GM18511 (cell line): Measurements from ENCODE around the gene LILRB1.
"Not testable (repeated sequence)": the region's sequence is repeated elsewhere in the genome, so short reads cannot be mapped to it uniquely, and the experiment has no call there.

ENCODE experiments used
- ATAC-seq: cut with Tn5 transposase; IDR thresholded peaks from one replicate; pipeline ENCODE4 v1.9.1; 2021; ENCODE audit warnings: mild to moderate bottlenecking, moderate library complexity; ENCODE audit not compliant: unreplicated experiment

The LILRB1 gene

DNA sequence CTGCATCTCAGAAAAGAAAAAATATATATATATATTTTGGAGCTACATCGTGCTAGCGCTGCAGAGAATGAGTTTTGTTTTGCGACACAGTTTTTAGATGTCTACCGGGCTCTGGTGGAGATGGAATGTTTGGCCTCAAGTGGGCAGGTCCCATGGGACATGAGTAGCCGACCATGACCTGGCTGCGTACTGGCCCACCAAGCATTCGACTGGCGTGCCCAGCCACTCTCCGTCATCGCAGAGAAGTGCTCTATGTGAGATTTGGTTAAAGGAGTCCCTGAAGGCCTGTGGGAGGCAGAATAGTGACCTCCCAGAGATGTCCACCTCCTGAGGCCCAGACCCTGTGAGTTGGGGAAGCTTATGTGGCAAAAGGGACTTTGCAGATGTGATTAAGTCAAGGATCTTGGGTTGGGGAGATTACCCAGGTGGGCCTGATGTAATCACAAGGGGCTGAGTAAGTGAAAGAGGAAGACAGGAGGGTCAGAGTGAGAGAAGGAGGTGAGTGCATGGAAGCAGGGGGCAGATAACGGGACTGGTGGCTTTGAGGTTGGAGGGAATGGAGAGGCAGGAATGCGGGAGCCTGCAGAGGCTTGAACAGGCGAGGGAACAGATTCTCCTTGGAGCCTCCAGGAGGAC, 31.7 kb downstream of the LILRB1 start:
- ATAC-seq, result no peak

DNA sequence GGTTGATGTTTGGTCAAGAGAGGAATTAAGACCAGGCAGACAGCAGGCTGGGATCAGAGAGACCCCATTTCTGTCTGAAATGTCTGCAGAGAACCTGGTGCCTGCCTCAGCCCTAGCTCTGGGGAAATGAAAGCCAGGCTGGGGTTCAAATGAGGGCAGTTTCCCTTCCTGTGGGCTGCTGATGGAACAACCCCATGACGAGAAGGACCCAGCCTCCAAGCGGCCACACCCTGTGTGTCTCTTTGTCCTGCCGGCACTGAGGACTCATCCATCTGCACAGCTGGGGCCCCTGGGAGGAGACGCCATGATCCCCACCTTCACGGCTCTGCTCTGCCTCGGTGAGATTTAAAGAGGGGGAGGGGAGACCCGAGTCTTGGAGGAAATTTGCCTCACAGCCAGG, 32.4 kb downstream of the LILRB1 start, which contains the start of gene LILRB4:
Gene LILRB4 (plus strand): TSS at position 256 of the 400 bp plus-strand sequence. CDS start 49 bp downstream, at position 305.
- ATAC-seq, result no peak

DNA sequence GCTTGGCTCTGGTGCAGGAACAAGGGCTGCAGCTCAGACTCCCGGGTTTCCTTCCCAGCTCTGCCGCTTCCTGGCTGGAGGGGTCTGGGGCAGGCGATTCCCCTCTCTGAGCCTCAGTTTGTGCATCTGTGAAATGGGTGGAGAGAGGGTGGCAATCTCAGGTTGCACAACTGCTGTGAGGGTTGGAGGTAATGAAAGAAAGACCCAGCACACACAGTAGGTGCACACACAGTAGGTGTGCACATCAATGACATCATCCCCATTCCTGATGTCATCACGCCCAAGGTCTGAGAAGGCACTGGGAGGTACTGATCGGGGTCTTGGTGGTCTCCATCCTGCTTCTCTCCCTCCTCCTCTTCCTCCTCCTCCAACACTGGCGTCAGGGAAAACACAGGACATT, 35.2 kb downstream of the LILRB1 start:
- ATAC-seq, result no peak

DNA sequence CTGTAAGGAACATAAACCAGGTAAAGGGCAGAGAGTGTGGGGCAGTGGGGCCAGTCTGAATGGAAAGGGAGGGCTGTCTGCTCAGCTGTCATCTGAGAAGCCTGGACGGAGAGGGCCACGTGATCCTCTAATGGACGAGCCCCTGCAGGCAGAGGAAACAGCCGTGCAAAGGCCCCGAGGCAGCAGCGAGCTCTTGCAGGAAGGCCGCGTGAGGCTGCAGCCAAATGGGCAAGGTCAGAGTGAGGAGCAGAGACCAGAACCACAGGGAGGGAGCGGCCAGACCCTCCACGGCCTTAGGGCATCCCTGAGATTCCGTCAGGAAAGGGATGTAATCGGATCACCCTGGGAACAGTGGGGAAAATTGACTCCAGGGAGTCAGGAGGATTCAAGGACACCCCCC, 36.9 kb downstream of the LILRB1 start:
- ATAC-seq, result no peak

DNA sequence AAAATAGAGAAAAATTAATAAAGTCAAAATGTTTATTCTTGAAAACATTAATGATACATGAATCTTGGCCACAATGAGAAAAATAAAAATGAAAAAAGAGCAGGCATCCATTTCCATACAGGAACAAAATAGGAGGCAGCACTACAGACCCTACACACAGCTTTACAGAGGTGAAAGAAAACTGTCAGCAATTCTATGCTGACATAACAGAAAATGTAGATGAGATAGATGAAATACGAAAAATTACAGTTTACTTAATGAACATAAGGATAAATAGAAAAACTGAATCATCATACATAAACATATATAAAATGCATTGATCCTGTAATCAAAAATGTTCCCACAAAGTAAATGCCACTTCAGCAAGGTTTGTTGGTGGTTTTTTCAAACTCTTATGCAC, 38.1 kb downstream of the LILRB1 start:
- no peak for ATAC-seq

DNA sequence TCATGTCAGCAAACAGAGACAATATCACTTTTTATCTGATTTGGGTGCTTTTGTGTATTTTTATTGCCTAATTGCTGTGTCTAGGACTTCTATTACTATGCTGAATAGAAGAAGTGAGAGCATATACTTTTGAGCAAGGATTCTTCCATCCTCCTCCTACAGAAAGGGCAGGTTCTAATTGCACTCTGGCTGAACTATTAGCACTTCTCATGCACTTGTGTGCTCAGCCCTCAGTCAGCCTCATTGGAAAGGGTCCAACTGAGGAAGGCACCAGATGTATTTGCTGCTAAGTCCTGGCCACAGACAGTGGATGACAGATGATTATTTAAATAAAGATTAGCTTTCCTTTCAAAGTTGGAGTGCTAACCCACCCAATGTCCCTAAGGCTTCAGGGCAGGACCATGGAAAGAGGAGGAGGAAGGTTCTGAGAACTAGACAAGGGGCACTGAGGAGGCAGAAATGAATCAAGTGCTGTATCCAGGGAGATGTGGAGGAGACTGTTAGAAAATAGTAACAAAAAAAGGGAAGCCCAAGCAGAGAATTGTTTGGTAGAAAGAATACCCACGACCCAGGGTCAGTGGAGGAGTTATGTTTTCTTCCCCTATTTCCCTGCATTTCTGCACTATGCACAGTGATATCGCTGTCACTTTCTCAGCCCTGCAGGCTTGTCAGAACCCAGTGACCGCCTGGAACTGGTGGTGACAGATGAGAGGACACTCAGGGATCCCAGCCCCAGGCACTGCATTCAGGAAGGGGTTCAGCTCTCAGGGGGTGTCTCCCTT, 40.5 kb downstream of the LILRB1 start:
- no peak for ATAC-seq

DNA sequence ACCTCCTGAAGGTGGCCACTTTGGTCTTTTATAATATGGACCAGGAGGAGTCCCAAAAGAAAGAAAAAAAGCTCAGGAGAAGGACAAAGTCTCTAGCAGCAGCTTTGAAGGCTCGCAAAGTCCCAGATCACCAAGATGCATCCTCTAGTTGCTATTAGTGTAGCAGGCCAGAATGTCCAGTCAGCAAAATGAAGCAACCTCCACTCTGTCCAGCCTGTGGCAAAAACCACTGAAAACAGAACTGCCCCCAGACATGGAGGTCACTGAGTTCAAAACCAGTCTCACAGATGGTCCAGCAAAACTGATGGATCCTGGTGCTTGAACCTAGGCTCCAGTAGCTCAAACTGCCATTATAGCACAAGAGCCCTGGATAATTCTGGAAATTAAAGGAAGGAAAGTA, 42.9 kb downstream of the LILRB1 start:
- ATAC-seq, result no peak

DNA sequence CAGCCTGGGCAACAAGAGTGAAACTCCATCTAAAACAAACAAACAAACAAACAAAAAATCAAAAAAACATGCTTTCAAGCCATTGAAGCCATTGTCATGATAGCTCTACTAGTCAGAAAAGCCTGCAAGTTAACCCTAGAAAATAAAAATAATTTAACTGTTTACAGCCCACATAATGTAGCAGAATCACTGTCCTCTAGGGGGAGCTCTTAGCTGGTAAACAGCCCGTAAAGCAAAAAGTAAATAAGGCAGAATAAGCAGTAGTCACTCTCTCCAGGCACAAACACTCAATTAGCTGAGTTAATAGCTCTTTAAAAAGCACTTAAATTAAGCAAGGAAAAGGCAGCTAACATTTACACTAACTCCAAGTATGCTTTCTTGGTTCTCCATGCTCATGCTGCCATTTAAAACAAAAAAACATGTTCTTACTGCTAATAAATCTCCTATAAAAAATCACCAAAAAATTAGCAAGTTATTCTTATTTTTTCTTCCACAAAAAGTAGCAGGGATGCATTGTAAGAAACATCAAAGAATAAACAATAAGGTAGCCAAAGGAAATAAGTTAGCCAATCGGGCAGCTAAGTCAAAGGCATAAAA, 43.8 kb downstream of the LILRB1 start:
- no peak for ATAC-seq

DNA sequence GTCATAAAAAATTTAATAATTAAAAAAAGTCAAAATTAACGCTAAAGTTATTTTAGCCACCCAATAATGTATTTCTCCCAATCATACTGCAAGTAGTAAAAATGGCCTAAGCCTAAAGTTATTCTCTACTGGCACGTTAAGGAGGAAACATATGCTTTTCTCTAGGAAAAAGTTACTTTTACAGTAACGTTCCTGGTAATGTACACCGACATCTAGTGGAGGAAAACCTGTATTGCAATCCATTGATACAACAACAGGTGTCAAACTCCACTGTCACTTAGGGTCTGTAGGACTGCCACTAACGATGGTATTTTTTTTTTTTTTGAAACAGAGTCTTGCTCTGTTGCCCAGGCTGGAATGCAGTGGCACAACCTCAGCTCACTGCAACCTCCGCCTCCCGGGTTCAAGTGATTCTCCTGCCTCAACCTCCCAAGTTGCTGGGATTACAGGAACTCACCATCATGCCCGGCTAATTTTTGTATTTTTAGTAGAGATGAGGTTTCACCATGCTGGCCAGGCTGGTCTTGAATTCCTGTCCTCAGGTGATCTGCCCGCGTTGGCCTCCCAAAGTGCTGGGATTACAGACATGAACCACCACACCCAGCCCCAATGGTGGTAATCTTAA, 46.0 kb downstream of the LILRB1 start:
- not testable (repeated sequence) for ATAC-seq

DNA sequence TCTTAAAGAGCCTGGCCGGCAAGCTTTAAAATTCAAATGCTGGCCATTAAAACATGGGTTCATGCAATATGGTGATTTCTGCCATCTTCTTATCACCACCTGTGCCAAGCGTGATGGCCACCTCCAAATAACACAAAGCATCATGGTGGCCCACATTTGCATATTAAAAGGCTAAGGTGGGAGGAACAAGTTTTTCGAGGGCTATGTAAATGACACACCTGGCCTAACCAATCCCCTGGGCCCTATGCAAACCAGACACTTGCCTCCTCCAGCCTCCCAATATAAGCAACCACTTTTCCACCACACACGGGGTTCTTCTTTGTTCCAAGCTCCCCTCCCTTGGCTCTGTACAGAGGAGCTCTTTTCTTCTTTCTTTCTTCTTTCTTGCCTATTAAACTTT, 46.9 kb downstream of the LILRB1 start:
- ATAC-seq, result no peak

DNA sequence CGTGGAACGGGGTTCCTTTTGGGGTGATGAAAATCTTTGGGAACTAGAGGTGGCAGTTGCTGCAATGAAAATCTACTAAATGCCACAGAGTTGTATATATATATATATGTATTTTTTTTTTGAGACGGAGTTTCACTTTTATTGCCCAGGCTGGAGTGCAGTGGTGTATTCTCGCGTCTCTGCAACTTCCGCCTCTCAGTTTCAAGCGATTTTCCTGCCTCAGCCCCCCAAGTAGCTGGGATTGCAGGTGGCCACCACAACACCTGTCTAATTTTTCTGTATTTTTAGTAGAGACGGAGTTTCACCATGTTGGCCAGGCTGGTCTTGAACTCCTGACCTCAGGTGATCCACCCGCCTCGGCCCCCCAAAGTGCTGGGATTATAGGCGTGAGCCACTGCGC, 51.3 kb downstream of the LILRB1 start:
- ATAC-seq, result not testable (repeated sequence)

DNA sequence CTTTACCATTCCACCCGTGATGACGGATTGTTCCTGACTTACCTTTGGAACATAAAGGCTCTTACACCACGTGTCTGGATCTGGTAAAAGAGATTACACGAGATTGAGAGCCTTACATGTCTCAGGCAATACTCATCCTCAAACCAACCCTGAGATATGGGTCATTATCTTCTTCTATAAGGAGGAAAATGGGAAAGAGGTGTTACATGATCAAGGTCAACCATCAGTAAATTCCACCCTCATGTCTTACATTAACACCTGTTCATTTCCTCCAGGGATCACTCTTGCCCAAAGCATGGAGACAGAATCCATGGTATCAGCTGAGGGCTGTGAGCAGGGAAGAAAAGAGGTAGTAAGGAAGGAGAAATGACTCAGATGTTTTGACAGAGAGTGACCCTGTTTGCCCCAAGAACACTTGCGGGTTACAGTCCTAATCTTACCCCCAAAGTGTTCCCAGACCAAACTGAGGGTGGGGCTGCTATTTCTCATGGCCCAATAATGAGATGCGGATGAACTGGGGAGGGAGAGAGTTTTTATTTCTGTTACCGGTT, 52.1 kb downstream of the LILRB1 start:
- ATAC-seq, result no peak

DNA sequence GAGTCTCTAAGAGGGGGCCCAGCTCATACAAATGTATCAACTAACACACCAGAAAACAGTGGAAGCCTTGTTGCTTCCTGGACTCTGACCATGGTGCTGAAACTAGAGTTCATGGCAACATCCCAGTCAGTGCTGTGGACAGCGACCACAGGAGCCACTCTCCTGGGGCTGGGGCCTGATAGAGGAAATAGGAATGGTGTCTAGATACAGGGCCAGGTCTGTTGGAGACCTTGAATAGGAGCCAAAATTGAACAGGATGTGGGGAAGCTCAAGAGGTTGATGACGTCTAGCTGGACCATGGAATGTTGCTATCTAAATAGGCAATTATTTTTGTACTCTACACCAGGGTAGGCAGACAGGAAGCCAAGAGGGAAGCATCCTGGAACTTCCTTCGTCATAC, 54.2 kb downstream of the LILRB1 start:
- no peak for ATAC-seq
